ENCODE measurements around the gene LBH. TPM values are rescaled to one million over a fixed set of nuclear protein-coding genes. Genes with fewer than 3 reads are reported as not detected.

Gene LBH
- total and polyA plus RNA-seq, 2 of the 13 experiments (the other 11 are each of a cell fraction or from before 2014, with no cell fraction given), result 0.09 to 0.25 TPM

DNA sequence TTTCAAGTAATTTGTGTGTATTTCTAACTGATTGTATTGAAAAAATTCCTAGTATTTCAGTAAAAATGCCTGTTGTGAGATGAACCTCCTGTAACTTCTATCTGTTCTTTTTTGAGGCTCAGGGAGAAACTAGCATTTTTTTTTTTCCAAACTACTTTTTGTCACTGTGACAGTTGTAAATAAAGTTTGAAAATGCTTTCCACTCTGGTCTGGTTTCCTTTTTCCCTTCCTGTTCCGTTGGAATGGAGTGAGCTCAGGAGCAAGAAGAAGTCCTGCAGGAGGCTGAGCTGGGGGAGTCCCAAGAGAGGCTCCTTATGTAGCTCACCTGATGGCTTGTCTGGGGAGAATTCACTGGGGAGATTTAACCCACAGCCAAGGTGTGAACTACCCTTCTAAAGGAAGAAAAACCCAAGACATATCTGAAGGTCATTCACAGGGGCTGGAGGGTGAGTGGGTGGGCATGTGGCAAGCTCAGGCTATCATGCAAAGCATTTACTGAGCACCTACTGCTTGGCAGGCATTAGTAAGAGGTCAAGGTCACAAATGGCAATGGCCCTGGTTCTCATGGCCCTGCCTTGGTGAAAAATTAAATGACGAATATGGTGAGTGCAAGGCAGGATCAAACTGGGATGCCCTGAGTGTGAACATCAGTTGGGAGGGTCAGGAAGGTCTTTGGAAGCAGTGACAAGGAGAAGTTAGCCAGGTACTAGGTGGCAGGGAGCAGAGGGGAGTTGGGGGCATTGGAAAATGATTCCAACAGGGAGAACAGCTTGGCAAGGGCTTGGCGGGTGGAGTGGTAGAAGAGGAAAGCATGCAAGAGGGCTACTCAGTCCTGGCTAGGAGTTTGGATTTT is 28.7 kb downstream of the LBH start (continued):
- TF ChIP-seq, protein P1, sequence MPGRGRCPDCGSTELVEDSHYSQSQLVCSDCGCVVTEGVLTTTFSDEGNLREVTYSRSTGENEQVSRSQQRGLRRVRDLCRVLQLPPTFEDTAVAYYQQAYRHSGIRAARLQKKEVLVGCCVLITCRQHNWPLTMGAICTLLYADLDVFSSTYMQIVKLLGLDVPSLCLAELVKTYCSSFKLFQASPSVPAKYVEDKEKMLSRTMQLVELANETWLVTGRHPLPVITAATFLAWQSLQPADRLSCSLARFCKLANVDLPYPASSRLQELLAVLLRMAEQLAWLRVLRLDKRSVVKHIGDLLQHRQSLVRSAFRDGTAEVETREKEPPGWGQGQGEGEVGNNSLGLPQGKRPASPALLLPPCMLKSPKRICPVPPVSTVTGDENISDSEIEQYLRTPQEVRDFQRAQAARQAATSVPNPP (CRISPR knock-in tag; IDR thresholded peaks at IDR 0.05), result no peak
- TF ChIP-seq ZNF367 (CRISPR knock-in tag; IDR thresholded peaks at IDR 0.05; ENCODE audit: borderline replicate concordance) (no peak), ZNF703 (CRISPR knock-in tag; IDR thresholded peaks at IDR 0.05; ENCODE audit: borderline replicate concordance) (no peak), GABPB1 (CRISPR knock-in tag; IDR thresholded peaks at IDR 0.05) (no peak)
- TF ChIP-seq, protein P2, sequence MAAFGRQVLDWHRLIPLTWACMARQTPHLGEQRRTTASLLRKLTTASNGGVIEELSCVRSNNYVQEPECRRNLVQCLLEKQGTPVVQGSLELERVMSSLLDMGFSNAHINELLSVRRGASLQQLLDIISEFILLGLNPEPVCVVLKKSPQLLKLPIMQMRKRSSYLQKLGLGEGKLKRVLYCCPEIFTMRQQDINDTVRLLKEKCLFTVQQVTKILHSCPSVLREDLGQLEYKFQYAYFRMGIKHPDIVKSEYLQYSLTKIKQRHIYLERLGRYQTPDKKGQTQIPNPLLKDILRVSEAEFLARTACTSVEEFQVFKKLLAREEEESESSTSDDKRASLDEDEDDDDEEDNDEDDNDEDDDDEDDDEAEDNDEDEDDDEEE (CRISPR knock-in tag; IDR thresholded peaks at IDR 0.05), result no peak
- TF ChIP-seq, protein P3, sequence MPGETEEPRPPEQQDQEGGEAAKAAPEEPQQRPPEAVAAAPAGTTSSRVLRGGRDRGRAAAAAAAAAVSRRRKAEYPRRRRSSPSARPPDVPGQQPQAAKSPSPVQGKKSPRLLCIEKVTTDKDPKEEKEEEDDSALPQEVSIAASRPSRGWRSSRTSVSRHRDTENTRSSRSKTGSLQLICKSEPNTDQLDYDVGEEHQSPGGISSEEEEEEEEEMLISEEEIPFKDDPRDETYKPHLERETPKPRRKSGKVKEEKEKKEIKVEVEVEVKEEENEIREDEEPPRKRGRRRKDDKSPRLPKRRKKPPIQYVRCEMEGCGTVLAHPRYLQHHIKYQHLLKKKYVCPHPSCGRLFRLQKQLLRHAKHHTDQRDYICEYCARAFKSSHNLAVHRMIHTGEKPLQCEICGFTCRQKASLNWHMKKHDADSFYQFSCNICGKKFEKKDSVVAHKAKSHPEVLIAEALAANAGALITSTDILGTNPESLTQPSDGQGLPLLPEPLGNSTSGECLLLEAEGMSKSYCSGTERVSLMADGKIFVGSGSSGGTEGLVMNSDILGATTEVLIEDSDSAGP (CRISPR knock-in tag; IDR thresholded peaks at IDR 0.05; ENCODE audit: borderline replicate concordance), result no peak

DNA sequence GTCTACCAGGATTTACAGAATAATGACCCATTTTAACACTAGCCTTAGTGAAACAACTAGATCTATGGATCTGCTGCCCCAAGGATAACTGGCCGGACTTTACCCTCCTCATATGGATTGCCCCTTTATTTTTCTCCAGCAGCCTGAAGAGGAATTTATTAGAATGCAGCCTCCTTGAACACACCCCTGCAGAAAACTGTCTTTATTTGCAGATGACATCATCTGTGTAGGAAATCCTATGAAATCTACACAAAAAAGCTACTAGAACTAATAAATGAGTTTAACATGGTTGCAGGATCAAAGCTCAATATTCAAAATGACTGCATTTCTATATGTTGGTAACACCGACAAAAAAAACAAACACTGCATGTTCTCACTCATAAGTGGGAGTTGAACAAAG is 29.6 kb downstream of the LBH start:
- Histone ChIP-seq H3K4me1 (ENCODE audit: insufficient read depth, low read length) (no peaks in the 10 kb centered on the region), H3K4me2 (ENCODE audit: low read depth, low read length) (no peak overlapping the region), H2AFZ (ENCODE audit: low read length) (no peak overlapping the region), H3K9me3 (ENCODE audit: low read length) (no peaks in the 10 kb centered on the region), H3K9ac (ENCODE audit: insufficient read depth, low read depth, low read length) (no peak overlapping the region), H3K79me2 (ENCODE audit: insufficient read depth, low read length) (no peaks in the 10 kb centered on the region), H3K36me3 (replicated peaks in 1 of 2; ENCODE audit: control insufficient read depth in 1 of 2, insufficient read depth in 2 of 2, low read length in 2 of 2) (no peaks in the 10 kb centered on the region), H3K27ac (ENCODE audit: extremely low read length, insufficient read depth, low read length) (no peak overlapping the region), H3K4me3 (replicated peaks in 1 of 3; ENCODE audit: insufficient read depth in 1 of 3, low read depth in 2 of 3, low read length in 3 of 3) (no peak overlapping the region), H4K20me1 (ENCODE audit: insufficient read depth, low read length) (no peaks in the 10 kb centered on the region), H3K27me3 (ENCODE audit: control insufficient read depth in 1 of 2, insufficient read depth in 2 of 2, low read length in 2 of 2) (peaks cover 0 to 23% of the 10 kb centered on the region in 2 experiments; a peak in 2 of 5 replicates)
- 0% methylated on average over 2 of the region's 2 CpGs for WGBS (ENCODE audit: low lambda C conversion rate)
- TF ChIP-seq ATF7 (IDR thresholded peaks at IDR 0.05) (peak; percentile 77), ATF7 (CRISPR knock-in tag; IDR thresholded peaks at IDR 0.05) (no peak), ZBTB42 (CRISPR knock-in tag; IDR thresholded peaks at IDR 0.05) (no peak)
- intact Hi-C loops (cut with micrococcal nuclease; ENCODE audit: unreplicated experiment), result no loop called here
- ATAC-seq (no peak), FAIRE-seq (no peak), DNase-seq (ENCODE audit: low spot score) (no peak)
- ChIA-PET CTCF (ENCODE audit: low intra/inter-chr PET ratio, low total read pairs) (no interaction called here), POLR2A (no interaction called here)
- in situ Hi-C loops (cut with HindIII; ENCODE audit: extremely low pct_ligation_motif_present, low pct_unique_long_range_greater_than_20kb), result no loop called here
- no TSS peak for BruUV-seq (replicated peaks)
